Measurements from ENCODE around the gene ZFYVE28.

ZFYVE28 gene

DNA sequence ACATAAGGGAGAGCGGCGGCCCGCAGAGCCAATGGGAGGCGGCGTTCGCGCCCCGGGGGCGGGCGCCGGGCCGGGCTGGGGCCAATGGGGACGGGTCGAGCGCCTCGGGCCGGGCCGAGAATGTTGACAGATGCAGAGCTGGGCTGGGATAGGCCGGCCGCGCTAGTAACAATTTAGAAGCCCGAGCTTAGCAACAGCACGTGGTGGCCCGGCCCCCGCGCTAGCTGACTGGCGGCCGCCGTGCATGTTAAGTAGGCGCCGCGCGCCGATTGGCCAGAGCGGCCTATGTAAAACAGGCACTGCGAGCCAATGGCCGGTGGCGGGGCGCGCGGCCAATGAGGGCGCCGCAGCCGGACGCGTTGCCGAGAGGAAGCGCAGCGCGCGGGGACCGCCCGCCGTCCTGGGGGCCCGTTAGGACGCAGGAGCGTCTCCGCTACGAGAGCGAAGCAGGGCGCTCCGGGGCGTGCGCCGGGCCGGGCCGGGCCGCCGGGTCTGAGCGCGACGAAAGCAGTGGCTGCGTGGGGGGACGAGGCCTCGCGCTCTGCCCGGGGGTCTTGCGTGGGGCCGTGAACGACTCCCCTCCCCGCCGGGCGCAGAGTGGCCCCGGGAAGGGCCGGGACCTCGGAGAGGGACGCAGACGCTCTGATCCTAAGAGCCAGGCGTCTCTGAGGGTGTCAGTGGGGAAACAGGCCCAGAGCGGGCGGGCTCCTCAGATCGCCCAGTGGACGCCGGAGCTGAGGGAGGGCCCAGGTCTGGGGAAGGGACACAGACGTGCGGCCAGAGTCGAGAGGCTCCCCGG is 156.1 kb downstream of the ZFYVE28 start:
- DNase-seq, result peak; percentile 100
- H3K27ac ChIP-seq, result peak overlapping the region; percentile 92 to 95
- H3K9me3 ChIP-seq, result no peaks in the 10 kb centered on the region
- H3K4me3 ChIP-seq, result peak overlapping the region; percentile 93 to 95
- intact Hi-C loops (cut with DNase I; ENCODE audit: low total_unique reads), result loop anchor here (10.0 kb wide), 1 partner anchor 258 kb away; the partner anchor contains the start of gene NELFA
- H3K27me3 ChIP-seq, result peaks cover 0 to 3% of the 10 kb centered on the region in 2 donors
- peaks cover 0 to 9% (median 4%) of the 10 kb centered on the region in 3 donors for H3K36me3 ChIP-seq
- TF ChIP-seq, protein P1, sequence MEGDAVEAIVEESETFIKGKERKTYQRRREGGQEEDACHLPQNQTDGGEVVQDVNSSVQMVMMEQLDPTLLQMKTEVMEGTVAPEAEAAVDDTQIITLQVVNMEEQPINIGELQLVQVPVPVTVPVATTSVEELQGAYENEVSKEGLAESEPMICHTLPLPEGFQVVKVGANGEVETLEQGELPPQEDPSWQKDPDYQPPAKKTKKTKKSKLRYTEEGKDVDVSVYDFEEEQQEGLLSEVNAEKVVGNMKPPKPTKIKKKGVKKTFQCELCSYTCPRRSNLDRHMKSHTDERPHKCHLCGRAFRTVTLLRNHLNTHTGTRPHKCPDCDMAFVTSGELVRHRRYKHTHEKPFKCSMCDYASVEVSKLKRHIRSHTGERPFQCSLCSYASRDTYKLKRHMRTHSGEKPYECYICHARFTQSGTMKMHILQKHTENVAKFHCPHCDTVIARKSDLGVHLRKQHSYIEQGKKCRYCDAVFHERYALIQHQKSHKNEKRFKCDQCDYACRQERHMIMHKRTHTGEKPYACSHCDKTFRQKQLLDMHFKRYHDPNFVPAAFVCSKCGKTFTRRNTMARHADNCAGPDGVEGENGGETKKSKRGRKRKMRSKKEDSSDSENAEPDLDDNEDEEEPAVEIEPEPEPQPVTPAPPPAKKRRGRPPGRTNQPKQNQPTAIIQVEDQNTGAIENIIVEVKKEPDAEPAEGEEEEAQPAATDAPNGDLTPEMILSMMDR (IDR thresholded peaks at IDR 0.05), result peak in 1 of 2 experiments; percentile 8
- peaks cover 3 to 74% (median 56%) of the 10 kb centered on the region in 4 donors for H3K4me1 ChIP-seq

DNA sequence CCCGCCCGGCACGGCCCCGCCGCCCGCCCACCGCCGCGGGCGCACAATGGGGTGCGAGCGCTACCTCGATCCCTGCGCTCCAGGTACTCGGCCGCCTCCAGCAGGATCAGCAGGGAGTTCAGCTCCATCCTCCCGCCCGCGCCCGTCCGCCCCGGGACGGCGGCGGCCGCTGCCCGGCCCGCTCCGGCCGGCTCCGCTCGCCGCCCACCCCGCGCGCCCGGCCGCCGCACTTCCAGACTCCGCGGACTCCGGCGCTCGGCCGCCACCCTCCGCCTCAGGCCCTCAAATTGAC is 156.6 kb downstream of the ZFYVE28 start, which contains the start of gene MXD4:
MXD4 (minus strand) TSS at position 257 of the 292 bp plus-strand sequence; CDS start at position 128, 129 bp downstream.
- DNase-seq, result no peak
- Histone ChIP-seq H3K27ac (peak within 1 kb of the TSS; percentile 95 to 96), H3K9me3 (no peaks in the 10 kb centered on the region), H3K4me3 (peak within 1 kb of the TSS; percentile 93 to 95), H3K36me3 (peaks cover 0 to 9% (median 4%) of the 10 kb centered on the region in 3 donors), H3K27me3 (peaks cover 0 to 3% of the 10 kb centered on the region in 2 donors), H3K4me1 (peaks cover 3 to 75% (median 60%) of the 10 kb centered on the region in 4 donors)
- intact Hi-C loops (cut with DNase I; ENCODE audit: low total_unique reads), result loop anchor here (10.0 kb wide), 1 partner anchor 257 kb away; the partner anchor contains the start of gene NELFA
- TF ChIP-seq, protein P1 (IDR thresholded peaks at IDR 0.05), result no peak

DNA sequence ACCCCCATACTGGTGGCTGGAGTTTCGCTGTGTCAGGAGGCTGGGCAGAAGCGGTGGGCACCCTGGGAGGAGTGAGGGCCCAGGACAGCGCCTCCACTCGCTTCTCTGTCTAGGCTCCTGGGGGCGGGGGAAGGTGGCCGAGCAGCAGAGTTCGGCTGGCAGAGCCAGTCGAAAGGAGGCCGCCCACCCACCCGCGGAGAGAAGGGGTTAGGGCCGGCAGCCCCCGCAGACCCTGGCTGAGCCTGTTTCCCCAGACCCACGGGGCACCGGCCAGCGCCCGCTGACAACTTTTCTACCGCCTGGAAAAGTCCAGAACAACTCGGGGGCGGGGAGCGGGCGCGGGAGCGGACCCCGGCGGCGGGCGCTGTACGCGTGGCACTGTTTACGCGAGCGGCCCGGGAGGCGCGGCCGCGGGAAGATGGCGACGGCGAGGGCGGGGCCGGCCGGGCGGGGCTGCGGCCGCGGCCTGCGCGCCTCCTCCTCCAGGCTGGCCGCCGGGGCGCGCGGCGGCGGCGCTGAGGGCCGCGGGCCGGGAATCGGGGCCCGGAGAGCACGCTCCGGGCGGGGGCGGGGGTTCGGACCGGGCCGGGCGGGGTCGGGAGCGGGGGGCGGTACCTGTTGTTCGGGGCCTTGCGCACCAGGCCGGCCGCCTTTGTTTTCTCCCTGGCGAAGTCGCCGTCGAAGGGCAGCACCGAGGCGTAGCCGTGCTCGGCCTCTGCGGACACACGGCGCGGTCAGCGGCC is 157.2 kb downstream of the ZFYVE28 start:
- Histone ChIP-seq H3K9me3 (no peaks in the 10 kb centered on the region), H3K36me3 (peaks cover 0 to 9% (median 4%) of the 10 kb centered on the region in 3 donors), H3K4me1 (peaks cover 3 to 76% (median 61%) of the 10 kb centered on the region in 4 donors), H3K27ac (peak overlapping the region; percentile 95 to 96), H3K4me3 (peak overlapping the region; percentile 93 to 95), H3K27me3 (peaks cover 0 to 3% of the 10 kb centered on the region in 2 donors)
- TF ChIP-seq, protein P1 (IDR thresholded peaks at IDR 0.05), result no peak
- peak; percentile 36 to 79 for DNase-seq
- intact Hi-C loops (cut with DNase I; ENCODE audit: low total_unique reads), result loop anchor here (10.0 kb wide), 1 partner anchor 256 kb away; the partner anchor contains the start of gene NELFA

DNA sequence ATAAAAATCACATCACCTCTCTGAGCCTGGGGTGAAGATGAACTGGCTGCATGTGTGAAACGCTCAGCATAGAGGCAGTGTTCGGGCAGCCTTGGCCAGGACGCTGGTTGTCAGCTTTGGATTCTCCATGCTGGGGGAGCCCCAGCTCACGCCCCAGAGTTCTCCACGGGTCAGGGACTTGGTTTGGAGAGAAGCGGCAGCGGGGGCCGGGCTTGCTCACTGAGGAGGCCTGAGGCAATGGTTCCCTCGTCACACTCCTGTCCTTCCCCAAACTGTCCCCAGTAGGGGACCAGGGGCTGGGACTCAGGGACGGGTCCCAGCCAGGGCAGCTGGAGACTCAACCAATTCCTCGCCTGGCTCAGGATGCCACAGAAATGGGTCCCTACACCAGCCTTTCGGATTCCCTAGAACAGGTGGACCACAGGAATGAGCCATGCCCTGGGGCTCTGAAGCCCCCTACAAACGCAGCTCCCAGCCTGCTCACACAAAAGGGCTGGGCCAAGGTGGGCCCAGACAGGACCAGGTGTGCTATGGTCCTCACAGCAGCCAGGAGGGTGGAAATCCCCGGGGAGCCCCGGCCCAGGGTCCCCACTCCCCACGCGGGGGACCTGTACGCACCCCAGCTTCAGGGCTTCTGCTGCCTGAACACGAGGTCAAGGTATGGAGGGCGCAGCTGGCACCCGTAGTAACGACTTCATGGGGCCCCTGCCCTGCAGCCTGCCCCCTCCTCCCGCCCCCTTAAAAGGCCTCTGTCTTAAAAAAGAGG is 157.9 kb downstream of the ZFYVE28 start:
- H3K27ac ChIP-seq, result peak overlapping the region; percentile 95 to 96
- intact Hi-C loops (cut with DNase I; ENCODE audit: low total_unique reads), result loop anchor here (10.0 kb wide), 1 partner anchor 256 kb away; the partner anchor contains the start of gene NELFA
- peak; percentile 34 to 68 for DNase-seq

More for the DNA sequence above, 157.9 kb downstream of the ZFYVE28 start:
- TF ChIP-seq, protein P1 (IDR thresholded peaks at IDR 0.05), result no peak
- Histone ChIP-seq H3K4me1 (peaks cover 3 to 76% (median 61%) of the 10 kb centered on the region in 4 donors), H3K36me3 (peaks cover 0 to 9% (median 4%) of the 10 kb centered on the region in 3 donors), H3K4me3 (peak overlapping the region; percentile 93 to 95), H3K9me3 (no peaks in the 10 kb centered on the region), H3K27me3 (peaks cover 0 to 3% of the 10 kb centered on the region in 2 donors)

All from tibial artery (tissue), 4 donors.